Measurements from ENCODE around the gene BRSK2.

Gene BRSK2

DNA sequence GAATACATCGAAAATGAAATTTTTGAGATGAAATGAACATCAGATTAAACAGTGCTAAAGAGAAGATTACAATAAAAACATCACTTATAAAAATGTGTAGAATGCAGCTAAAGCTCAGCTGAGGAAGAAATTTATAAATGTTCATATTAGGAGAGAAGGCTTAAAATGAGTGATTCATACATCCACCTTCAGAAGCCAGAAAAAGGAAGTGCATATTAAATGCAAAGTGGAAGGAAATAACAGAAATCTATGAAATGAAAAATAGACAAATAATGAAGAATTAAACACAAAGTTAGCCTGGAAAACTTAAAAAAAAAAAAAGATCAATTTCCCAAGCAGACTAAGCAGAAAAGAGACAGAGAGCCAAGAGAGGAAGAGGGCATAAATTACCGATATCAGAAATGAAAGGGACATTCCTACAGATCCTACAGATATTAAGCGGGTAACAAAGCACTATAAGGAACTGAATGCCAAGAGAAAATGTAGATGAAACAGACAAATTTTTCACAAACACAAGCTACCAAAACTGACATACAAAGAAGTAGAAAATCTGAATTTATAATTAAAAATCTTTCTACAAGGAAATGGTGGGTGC, 104.0 kb downstream of the BRSK2 start:
- no peak for DNase-seq (ENCODE audit: low read depth in 4 of 4, low spot score in 1 of 4)

DNA sequence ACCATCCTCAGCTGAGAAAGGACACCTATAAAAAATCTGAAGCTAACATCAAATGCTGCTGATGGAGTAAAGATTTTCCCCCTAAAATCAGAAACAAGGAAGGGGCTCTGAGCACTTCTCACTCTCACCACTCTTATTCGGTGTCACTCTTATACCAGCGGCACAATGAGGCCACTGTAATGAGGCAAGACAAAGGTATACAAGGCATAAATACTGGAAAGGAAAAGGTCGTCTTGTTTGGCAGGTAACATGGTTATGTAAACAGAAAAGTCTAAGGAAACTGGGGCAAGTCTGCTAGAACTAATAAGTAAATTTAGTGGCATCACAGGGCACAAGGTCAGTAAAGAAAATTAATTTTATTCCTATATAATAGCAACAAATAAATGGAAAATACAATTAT, 104.9 kb downstream of the BRSK2 start:
- DNase-seq (ENCODE audit: low read depth in 4 of 4, low spot score in 1 of 4) = no peak

DNA sequence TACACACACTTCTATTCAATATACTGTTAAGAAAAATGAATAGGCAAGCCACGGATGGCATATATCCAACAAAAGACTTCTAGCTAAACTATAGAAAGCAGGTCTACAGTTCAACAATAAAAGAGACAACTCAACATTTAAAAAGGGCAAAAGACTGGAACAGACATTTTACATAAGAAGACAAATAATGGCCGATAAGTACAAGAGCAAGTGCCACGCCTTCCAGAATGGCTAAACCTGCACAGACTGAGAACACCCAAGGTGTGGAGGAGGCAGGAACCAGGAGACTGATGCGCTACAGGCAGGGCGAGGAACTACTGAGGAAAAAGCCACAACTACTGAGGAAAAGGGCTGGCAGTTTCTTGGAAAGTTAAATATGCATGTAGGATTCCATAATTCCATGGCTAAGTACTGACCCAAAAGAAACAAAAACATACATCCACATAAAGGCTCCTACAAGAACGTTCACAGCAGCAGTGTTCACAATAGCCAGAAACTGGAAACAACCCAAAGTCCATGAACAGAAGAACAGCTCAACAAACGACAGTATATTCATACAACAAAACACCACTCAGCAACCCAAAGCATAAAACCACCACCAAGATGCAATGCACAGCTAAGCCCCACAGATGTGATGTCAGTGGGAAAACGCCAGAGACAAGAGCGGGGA, 106.5 kb downstream of the BRSK2 start:
- DNase-seq (ENCODE audit: low read depth in 4 of 4, low spot score in 1 of 4) = no peak

DNA sequence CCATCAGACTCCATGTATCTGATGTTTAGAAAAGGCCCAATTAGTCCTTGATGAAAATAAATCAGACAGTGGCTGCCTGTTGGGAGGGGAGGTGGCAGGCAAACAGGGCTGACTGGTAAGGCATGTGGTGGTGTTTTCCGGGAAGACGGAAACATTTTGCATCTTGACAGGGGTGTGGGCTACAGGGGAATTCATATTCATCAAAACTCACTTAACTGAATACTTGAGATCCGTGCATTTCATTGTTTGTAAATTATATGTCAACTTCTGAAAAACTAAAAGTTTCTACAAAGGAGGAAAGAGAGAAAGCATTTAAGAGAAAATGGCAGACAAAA, 107.0 kb downstream of the BRSK2 start:
- DNase-seq (ENCODE audit: low read depth in 4 of 4, low spot score in 1 of 4) = no peak

DNA sequence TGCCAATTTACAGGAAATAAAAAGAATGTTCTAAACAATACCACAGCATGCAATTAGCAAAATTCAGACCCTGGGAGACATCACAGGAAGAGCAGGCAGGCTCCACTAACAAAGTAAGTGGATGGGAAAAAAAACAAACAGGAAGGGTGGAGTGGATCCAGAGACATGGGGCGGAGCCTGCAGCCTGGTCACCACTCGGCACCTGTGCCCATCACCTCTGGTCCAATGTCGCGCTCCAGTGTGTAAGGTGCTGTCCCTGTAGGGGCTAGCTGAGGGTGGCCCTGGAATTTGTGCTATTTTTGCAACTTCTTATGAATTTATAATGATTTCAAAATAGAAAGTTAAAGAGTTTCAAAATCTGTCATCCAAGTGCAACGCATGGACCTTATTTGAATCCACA, 107.9 kb downstream of the BRSK2 start:
- DNase-seq (ENCODE audit: low read depth in 4 of 4, low spot score in 1 of 4) = no peak

DNA sequence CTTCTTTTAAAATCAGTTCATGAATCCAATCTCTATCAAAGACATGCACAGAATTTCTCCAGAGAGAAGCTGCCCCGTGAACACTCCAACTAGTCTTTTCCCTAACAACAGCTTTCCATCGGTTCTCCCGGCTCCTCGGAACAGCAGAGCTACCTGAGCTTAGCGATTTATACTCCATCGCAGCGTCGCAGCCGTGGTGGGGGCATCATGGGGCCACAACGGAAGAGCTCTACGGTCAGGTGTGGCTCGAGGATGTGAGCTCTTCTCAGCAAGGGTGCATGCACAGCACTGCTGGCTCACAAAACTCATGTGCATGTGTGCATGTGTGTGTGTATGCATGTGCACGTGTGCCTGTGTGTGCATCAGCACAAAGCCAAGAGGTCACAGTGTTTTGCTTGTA, 108.5 kb downstream of the BRSK2 start:
- no peak for DNase-seq (ENCODE audit: low read depth in 4 of 4, low spot score in 1 of 4)

DNA sequence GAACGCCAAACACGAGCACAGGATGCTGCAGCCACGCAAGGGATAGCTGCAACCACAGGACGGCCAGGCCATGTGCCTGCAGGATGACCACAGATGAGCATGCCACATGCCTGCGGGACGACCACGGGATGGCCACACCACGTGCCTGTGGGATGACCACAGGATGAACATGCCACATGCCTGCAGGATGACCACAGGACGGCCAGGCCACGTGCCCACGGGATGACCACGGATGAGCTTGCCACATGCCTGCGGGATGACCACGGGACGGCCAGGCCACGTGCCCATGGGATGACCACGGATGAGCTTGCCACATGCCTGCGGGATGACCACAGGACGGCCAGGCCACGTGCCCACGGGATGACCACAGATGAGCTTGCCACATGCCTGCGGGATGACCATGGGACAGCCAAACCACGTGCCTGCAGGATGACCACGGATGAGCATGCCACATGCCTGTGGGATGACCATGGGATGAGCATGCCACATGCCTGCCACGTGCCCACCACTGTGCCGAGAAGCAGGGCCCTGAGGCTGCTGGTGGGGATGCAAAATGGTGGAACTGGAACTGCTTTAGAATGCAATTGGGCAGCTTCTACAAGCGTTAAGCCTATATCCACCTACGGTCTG, 109.6 kb downstream of the BRSK2 start:
- no peak for DNase-seq (ENCODE audit: low read depth in 4 of 4, low spot score in 1 of 4)

DNA sequence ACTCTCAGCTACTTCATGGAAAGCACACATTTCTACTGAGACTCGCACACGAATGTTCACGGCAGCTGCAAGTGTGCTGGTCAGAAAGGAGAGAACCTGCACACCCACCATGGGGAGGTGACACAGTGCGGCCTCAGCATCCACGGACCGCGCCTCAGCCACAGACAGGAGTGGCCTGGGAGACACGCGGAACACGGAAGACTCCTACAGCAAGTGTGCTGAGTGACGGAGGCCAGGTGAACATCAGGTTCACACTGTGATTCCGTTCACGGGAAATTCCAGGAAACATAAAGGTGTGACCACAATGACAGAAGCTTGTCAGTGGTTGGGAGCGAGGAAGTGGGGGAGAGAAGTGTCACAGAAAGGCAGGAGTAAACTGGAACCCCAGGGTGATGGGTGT, 110.2 kb downstream of the BRSK2 start:
- DNase-seq (ENCODE audit: low read depth in 4 of 4, low spot score in 1 of 4) = no peak

DNA sequence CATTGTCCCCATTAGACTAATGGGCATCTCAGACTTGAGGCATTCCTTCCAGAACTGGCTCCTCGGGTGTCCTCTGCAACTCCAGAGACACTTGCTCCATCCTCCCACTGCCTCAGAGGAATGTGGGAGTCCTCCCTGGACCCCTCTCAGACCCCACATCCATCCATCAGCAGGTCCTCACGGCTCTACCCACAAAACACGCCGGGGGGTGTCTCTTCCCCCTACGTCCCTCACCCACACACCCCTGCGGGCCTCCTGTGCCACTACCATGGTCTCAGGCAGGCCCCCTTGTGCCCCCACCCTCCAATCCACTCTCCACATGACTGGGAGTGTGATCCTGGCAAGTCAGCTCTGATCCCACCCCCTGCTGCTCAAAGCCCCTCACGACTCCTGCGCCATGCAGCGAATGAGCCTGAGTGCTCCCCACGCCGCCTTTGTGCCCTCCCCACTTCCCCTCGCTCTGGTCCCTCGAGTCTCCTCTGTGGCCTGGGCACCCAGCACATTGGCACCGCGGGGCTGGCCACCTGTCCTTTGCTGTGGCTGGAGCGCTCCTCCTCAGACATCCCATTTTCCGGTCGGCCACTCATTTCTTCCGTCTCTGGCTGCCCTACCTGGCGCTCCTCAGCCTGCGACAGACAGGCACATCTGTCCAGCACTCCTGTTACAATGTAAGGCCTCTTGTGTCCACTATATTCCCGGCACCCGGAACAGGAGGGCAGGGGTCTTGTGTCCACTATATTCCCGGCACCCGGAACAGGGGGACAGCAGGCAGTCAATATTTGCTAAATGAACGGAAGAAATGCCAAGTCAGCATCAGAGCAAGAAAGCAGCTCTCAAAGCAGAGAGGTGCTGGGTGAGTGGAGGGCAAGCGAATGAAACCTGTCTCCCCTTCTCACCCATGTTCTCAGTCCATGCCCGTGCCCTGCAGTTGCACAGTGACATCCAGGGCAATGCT, 111.0 kb downstream of the BRSK2 start:
- DNase-seq (ENCODE audit: low read depth in 4 of 4, low spot score in 1 of 4) = no peak

DNA sequence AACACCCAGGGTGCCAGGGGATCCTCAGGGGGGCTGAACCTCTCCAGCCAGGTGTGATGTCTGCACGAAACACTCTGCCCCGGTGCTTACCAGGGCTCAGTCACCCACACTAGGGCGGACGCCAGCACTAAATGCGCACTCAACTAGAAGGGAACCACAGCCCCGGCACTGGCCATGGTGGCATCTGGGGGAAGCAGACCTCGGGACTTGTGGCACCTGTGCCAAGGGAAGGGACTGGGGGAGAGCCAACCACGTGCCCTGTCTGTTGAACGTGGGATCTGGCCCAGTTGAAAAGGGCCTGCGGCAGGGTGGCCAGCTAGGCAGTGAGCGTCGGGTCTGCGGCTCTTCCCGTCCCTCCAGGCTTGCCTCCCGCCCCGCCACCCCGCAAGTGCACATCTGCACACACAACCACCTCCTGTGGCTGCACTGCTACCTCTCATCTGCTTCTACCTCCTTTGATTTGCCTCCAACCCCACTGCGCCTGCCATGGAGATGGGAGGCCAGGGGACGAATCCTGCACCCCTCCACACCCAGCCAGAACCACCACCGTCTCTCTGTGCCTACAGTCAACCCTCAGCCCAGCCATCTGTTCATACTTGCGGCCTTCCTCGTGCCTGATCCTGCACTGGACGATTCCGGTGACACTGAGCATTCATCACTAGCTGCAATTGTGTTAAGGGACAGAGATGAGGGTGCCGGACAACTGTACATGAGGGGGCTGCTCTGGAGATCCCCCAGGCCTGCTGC, 111.9 kb downstream of the BRSK2 start:
- DNase-seq (ENCODE audit: low read depth in 4 of 4, low spot score in 1 of 4) = no peak

DNA sequence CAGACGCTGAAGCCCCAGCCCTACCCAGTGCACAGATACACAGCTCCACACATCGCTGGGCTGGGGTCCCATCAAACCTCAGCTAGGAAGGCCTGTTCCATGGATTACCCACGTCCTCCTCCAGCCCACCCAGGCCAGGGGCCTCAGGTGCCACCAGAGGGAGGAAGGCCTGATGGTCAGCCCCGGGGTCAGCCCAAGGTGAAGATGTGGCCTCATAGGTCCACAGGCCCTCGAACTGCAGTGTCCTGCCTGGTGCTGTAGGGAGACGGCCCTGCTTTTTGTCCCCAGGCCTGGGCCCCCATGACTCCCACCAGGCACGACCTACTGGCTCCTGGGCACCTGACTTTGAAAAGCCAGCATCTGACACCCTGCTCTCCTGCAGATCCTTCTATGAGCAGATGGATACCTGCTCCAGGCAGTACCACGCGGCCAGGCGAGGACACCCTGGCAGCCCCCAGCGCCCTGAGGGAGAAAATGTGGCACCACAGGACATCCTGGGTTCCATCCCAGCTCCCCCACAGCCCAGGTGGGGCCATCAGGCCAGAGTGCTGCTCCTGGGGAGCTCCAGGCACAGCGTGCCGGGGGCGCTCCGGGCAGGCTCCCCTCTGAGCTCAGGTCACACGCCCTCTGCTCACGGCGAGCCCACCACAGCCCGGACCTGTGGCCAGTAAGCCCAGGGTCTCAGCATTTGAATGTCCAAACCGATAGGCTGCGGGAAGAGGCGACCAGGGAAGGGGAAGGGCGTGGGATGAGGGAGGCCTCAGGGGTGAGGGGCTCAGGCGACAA, 112.6 kb downstream of the BRSK2 start:
- no peak for DNase-seq (ENCODE audit: low read depth in 4 of 4, low spot score in 1 of 4)

DNA sequence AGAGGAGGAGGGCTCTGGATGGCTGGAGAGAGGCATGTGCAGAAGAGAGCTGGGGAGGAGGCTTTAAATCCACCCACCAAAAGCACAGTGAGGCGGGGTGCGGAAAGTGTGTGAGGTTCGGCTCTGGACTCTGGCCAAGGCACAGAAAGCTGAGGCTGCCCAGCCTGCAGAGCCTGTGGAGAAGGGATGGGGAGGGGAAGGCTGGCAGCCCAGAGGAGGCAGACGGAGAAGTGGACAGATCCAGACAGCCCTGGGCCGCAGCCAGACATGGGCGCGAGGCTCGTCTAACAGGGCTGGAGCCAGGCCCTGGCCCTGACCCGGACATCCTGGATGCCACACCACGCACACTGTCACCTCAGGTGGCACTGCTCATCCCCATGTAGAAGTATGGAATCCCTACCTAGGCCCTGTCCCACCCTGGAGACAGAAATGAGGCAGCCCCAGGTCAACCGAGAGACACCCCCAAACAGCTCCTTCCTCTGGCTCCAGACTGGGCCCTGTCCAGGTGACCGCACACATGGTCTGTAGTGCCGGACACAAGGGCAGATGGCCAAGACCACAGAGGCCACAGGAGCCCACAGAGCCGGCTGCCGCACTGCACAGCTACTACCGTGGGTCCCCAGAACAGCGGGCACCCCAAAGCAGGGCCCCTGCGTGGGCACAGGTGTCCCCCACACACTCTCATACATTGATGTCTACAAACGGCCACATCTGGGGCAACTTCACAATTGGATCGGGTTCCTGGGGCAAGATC, 113.4 kb downstream of the BRSK2 start:
- no peak for DNase-seq (ENCODE audit: low read depth in 4 of 4, low spot score in 1 of 4)

DNA sequence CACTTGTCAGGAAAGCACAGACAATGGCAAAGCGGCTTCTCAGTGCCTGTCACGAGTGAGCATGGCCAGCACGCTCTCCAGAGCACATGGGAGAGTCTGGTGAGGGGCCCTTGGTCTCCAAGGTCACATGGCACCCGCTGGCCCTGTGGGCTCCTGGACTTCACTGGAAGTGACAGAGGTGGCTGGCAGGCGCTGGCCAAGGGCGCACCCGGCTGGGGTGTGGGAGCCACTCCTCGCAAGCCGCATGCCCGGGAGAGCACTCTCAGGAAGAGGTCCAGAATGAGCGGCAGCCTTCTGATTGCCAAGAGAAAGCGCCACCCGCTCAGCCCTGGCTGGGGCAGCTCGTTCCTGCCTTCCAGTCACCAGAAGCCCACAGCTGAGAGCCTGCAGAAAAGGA, 114.0 kb downstream of the BRSK2 start:
- DNase-seq (ENCODE audit: low read depth in 4 of 4, low spot score in 1 of 4) = no peak

DNA sequence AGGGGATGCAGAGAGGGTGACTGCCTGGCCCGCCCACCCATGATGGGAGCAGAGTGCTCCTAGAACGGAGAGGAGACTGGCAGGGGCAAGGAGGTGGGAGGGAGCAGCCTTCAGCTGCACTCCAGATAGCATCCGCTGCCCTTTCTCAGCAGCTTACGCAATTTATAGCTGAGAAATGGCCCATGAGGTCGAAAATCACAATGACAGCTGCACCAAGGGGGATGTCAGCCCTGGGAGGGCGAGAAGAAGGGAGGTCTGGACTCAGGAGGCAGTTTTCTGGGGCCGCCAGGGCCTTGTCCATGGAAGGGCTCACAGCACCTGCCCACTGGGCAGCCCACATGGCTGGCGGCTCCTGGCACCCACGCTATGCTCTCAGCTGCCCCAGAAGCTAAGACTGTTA, 114.4 kb downstream of the BRSK2 start:
- DNase-seq (ENCODE audit: low read depth in 4 of 4, low spot score in 1 of 4) = no peak

DNA sequence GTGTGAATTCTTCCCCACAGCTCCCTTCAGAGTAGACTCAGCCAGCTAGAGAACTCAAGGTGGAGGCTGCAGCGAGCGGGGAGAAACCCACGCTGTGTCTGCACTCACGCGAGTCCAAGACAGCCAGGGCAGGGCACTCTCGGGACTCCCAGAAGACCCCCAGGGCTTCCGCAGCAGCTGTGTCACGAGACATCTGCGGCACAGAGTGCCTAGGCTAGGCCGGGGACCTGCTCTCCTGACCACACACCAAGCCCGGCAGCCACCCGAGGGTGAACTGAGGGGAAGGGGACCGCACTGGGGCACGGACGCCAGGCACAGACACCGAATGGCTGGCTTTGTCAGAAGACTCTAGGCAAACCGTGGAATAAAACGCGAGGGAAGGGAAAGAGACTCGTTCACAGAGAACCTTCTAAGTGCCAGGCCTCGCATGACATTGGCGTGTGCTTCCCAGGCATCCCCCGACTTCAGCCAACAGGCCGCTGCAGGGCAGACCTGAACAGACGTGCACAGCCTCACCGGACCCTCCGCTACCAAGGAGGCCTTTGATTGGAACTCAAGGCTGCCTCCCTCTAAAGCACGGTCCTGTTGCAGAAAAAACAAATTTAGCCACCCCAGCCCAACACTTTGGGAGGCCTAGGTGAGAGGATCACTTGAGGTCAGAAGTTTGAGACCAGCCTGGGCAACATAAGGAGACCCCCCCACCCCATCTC, 115.0 kb downstream of the BRSK2 start:
- no peak for DNase-seq (ENCODE audit: low read depth in 4 of 4, low spot score in 1 of 4)

DNA sequence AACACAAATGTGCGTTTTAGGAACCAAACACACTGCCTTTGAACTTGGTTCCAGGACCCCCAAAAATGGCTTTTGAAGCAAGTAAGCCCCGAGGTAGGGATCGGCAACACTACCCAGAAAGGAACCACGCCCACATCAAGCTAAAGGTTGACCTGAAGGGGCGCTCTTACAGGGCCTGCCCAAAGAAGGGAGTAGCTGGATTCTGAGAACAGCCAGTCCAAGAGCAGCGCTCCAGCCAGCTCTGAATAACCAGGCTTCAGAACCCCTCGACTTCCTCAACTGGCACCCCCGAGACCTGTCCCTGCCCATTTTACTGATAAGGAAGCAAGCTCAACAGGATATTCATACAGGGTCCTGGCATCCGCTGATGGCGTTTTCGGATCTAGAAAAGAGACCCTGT, 115.7 kb downstream of the BRSK2 start:
- no peak for DNase-seq (ENCODE audit: low read depth in 4 of 4, low spot score in 1 of 4)

DNA sequence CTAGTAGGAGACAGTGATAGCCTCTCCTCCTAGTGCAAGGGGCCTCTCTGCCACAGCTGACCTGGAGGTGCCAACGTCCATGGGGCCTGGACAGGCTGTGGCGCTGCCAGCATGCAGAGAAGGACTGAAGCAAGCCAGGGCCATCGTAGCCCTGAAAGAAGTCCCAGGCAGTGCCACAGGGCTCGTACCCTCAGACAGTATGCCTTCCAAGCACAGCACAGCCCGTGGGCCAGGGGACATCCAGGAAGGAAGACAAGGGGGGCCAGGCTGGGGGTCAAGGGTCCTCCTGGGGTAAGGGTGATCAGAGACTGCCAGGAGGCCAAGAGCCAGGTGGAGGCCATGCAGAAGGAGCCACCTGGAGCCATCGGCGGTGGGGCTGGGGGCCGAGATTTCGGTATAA, 117.2 kb downstream of the BRSK2 start:
- DNase-seq (ENCODE audit: low read depth in 4 of 4, low spot score in 1 of 4) = no peak

DNA sequence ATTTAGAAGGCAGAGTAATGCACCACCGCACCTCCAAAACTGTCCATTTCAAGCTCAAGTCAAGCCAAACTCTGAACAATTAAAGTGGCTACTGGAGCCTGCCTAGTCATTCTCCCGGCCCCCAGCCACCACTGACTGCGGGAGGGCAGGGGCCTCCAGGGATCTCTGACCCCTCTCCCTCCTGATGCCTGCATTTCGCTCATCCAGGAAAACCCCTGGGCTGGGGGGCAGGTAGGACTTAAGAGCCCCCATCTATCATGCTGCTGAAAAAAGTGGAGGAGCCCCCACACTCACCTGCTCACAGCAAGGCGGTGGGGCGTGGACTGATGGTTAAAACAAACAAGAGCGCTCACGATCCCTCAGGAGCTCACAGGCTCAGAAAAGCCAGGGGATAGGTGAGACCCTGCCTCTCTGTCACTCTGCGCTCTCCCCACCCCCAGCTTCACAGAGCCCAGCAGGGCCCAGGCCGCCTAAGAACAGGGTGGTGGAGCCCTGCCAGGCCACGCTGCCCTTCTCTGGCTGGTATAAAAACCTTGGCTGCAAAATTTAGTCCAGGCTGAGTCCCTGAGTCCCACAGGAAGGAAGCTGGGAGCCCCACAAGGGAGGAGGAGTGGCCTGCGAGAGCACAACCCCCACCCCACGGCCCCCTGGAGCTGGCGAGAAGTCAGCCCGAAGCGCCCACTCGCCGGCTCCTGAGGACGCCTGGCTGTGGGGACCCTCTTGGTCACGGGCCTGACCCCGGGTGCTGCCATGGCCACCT, 117.8 kb downstream of the BRSK2 start:
- DNase-seq (ENCODE audit: low read depth in 4 of 4, low spot score in 1 of 4) = no peak

Measured in stimulated activated CD4-positive, alpha-beta T cell treated with anti-CD3 and anti-CD28 coated beads, Interleukin-1b, Interleukin-23, amount 100 ng/mL, for 24 hours (primary cell).